Measurements from ENCODE around the gene TTN.
A peak's percentile ranks its signal among the peaks of the same experiment; 100 is the strongest.
"Not testable (repeated sequence)": the region's sequence is repeated elsewhere in the genome, so short reads cannot be mapped to it uniquely, and the experiment has no call there.

TTN gene

GRCh38 chr2:178528647-178529046 lies 278.6 kb downstream of the TTN start:
- no peak for DNase-seq (ENCODE audit: low read depth)
- no peak for TF ChIP-seq CTCF (IDR thresholded peaks at IDR 0.05; ENCODE audit: low read depth, low read length, missing control alignments)
- H3K4me3 ChIP-seq (ENCODE audit: low read depth, low read length), result no peak overlapping the region

- DNase-seq (ENCODE audit: low read depth), result no peak
- TF ChIP-seq CTCF (IDR thresholded peaks at IDR 0.05; ENCODE audit: low read depth, low read length, missing control alignments), result no peak
- no peak overlapping the region for H3K4me3 ChIP-seq (ENCODE audit: low read depth, low read length)
Observed at GRCh38 chr2:178527592-178527991, 279.6 kb downstream of the TTN start.

GRCh38 chr2:178526256-178526655 lies 281.0 kb downstream of the TTN start:
- H3K4me3 ChIP-seq (ENCODE audit: low read depth, low read length), result no peak overlapping the region
- no peak for TF ChIP-seq CTCF (IDR thresholded peaks at IDR 0.05; ENCODE audit: low read depth, low read length, missing control alignments)
- no peak for DNase-seq (ENCODE audit: low read depth)

GRCh38 chr2:178525460-178525859 lies 281.8 kb downstream of the TTN start:
- DNase-seq (ENCODE audit: low read depth); H3K4me3 ChIP-seq (ENCODE audit: low read depth, low read length): not testable (repeated sequence)

DNA sequence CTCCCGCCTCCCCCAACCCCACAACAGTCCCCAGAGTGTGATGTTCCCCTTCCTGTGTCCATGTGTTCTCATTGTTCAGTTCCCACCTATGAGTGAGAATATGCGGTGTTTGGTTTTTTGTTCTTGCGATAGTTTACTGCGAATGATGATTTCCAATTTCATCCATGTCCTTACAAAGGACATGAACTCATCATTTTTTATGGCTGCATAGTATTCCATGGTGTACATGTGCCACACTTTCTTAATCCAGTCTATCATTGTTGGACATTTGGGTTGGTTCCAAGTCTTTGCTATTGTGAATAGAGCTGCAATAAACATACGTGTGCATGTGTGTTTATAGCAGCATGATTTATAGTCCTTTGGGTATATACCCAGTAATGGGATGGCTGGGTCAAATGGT lies 282.2 kb downstream of the TTN start:
- H3K4me3 ChIP-seq (ENCODE audit: low read depth, low read length); DNase-seq (ENCODE audit: low read depth): not testable (repeated sequence)

GRCh38 chr2:178523596-178524134 lies 283.6 kb downstream of the TTN start:
- H3K4me3 ChIP-seq (ENCODE audit: low read depth, low read length), result peak overlapping the region; percentile 80
- DNase-seq (ENCODE audit: low read depth), result no peak

DNA sequence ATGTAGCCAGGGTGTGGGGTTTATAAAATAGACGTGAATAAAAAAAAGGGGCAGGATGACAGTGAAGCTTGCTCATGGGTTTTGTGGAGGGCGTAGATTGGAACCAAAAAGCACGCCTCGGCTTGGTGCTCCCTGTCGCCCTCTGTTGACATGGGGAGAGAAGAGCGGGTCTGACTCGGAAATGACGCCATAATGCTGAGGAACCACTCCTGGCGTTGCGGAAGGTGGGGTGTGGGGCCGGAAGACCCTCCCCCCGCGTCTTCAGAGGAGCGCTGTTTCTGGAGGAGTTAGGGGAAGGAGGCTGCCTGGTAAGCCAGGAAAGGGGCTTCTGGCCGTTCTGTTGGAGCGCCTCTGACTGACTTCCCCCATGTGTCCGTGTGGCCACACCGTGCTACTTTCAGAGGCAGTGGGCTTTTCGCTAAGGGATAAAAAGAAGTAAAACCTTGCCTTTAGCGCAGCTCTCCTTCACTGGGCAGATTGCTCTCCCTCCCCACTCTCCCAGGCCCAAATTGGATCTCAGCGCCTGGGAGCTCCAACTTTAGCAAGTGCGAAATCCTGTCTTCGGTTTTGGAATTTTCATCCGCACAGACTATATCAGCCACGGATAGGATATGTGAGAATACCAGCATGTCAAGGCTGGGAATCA lies 284.1 kb downstream of the TTN start:
- TF ChIP-seq CTCF (IDR thresholded peaks at IDR 0.05; ENCODE audit: low read depth, low read length, missing control alignments), result peak; percentile 79
- peak; percentile 51 for DNase-seq (ENCODE audit: low read depth)
- peak overlapping the region; percentile 80 for H3K4me3 ChIP-seq (ENCODE audit: low read depth, low read length)

More at GRCh38 chr2:178523596-178524134, 283.6 kb downstream of the TTN start:
- TF ChIP-seq CTCF (IDR thresholded peaks at IDR 0.05; ENCODE audit: low read depth, low read length, missing control alignments), result no peak
